AG04450 (cell line): ENCODE measurements around the gene FAM174B. TPM values are rescaled to one million over a fixed set of nuclear protein-coding genes. Genes with fewer than 3 reads are reported as not detected.
"Not testable (repeated sequence)": the region's sequence is repeated elsewhere in the genome, so short reads cannot be mapped to it uniquely, and the experiment has no call there.

Experiments
- CTCF ChIA-PET: fragments of 300-600, 350-600 bp; formaldehyde crosslinking; extraction: SDS; loops from one replicate; lab custom pipeline; 2022; ENCODE audit warnings: antibody characterized with exemption, inconsistent platforms; lab: Charles Lee
- POLR2A ChIA-PET: fragments of 350-600 bp; formaldehyde crosslinking; extraction: SDS; loops from one replicate; lab custom pipeline; 2021; ENCODE audit warnings: antibody characterized with exemption, inconsistent platforms; lab: Yijun Ruan, JAX
- DNase-seq: peaks from one replicate; pipeline ENCODE4 v3.0.0-alpha.2; 2011; ENCODE audit warnings: low read depth, low spot score
- H3K27ac ChIP-seq: one replicate; pipeline ENCODE4 v1.5.1; 2012; ENCODE audit warnings: low read depth, low read length, control low read depth
- H3K27me3 ChIP-seq: one replicate; pipeline ENCODE4 v1.6.0; 2012; ENCODE audit warnings: low read length; ENCODE audit not compliant: control insufficient read depth, insufficient read depth
- H3K4me3 ChIP-seq: 2 replicates; pipeline ENCODE4 v1.5.1; 2011; ENCODE audit warnings: mild to moderate bottlenecking, low read depth, low read length, control low read depth
- H3K9me3 ChIP-seq: 2 replicates; pipeline ENCODE4 v1.5.1; 2012; ENCODE audit warnings: low read length; ENCODE audit not compliant: control insufficient read depth, insufficient read depth
- CTCF ChIP-seq: IDR thresholded peaks from 2 replicates; pipeline ENCODE4 v1.5.1; 2011; ENCODE audit warnings: low read depth, low read length, control low read depth, inconsistent platforms
- polyA plus RNA-seq: library from polyadenylated mRNA; depleted of rRNA; stranded (reverse); fragments of >200 nt; gene quantifications from 2 replicates; pipeline ENCODE4 v1.2.3, GENCODE V29; 2011

Gene FAM174B
- polyA plus RNA-seq, 1 experiment = 2.1 TPM

GRCh38 chr15:92608866-92609700 is 46.5 kb downstream of the FAM174B start:
- no peak overlapping the region for H3K27ac ChIP-seq
- DNase-seq = no peak
- no peak for TF ChIP-seq CTCF
- ChIA-PET CTCF (no interaction called here), POLR2A (no interaction called here)
- H3K27me3 ChIP-seq = no peaks in the 10 kb centered on the region
- H3K4me3 ChIP-seq = no peak overlapping the region
- H3K9me3 ChIP-seq = peaks cover 3% of the 10 kb centered on the region; the same call in 1 of the 2 replicates

GRCh38 chr15:92606836-92607150 is 48.8 kb downstream of the FAM174B start:
- H3K9me3 ChIP-seq, H3K27me3 ChIP-seq, H3K4me3 ChIP-seq, H3K27ac ChIP-seq, DNase-seq, POLR2A ChIA-PET, CTCF ChIA-PET: not testable (repeated sequence)

- no peak overlapping the region for H3K4me3 ChIP-seq
- POLR2A ChIA-PET = no interaction called here
- no peak for DNase-seq
- CTCF ChIA-PET = no interaction called here
- no peak overlapping the region for H3K27ac ChIP-seq
- no peak for TF ChIP-seq CTCF
- H3K9me3 ChIP-seq = peaks cover 3% of the 10 kb centered on the region; the same call in 1 of the 2 replicates
- no peaks in the 10 kb centered on the region for H3K27me3 ChIP-seq
Observed at GRCh38 chr15:92606126-92606835, 49.3 kb downstream of the FAM174B start.

DNA sequence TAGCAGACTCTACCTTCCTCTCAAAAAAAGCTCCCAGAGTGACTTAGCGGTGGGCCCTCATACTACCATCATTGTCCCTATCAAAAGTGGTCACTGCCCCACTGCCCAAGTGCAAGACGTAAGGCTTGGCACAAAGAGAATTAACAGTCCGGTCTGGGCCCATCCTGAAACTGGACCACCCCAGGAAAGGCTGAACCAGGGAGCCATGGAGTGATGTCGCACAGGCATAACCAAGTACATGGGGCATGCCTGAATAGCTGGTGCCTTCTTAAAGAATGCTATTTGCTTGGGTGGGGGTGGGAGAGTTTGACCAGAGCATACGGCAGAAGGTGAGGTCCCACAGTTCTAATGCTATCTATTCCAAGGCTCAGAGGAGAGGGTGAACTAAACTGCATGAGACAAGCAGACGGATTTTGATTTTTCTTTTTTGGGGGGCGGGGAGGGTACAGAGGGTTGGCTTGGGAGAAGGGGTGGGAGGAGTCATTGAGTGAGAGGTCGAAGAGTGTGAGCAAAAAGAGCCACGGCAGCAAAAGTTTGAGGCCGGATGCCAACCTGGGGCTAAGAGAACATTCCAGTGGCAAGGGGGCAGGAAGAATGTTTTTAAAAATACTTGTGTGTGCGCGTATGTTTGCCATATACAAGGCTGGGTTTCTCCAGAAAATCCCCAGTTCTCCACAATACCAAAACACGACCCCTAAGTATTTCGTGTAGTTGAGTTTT is 50.2 kb downstream of the FAM174B start:
- no peak for DNase-seq
- ChIA-PET CTCF (no interaction called here), POLR2A (no interaction called here)
- Histone ChIP-seq H3K4me3 (no peak overlapping the region), H3K27me3 (no peaks in the 10 kb centered on the region), H3K9me3 (peaks cover 3% of the 10 kb centered on the region; the same call in 1 of the 2 replicates), H3K27ac (no peak overlapping the region)
- TF ChIP-seq CTCF = no peak

DNA sequence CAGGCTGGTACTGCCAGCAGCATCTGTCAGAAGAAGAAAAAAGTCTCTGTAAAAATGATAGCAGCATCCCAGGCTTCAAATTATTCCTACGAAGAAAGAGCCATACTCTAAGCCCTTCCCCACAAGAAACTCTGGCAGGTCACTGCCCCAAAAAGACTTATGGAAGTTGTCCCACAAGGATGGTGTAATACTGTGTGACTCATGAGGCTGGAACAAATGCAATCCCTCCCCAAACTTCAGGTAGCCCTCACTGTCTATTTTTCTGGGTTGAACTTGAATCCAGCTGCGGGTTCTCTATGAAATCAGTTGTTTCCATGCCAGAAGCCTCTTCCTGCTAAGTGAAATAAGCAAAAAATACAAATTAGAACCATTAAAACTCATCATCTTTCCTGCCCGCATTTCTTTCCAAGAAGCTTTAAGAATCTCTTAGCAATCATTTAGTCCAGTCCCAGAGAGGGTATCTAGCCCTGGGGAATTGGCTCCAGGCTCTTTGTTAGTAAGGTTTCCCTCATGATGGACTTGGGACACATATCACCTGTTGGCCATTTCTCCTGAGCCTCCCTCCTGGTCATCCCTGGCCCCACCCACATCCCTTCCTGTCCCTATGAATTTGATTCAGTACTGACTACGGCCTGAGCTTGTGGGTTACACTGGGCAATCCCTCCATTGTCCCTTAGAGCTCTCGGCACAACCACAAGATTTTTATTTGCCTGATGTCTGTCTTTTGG is 51.7 kb downstream of the FAM174B start:
- Histone ChIP-seq H3K4me3 (no peak overlapping the region), H3K9me3 (peaks cover under 1% of the 10 kb centered on the region; the same call in 1 of the 2 replicates), H3K27ac (no peak overlapping the region), H3K27me3 (no peaks in the 10 kb centered on the region)
- DNase-seq = no peak
- POLR2A ChIA-PET = no interaction called here
- TF ChIP-seq CTCF = no peak
- CTCF ChIA-PET = no interaction called here
